Sigmoid colon (tissue), 4 donors: ENCODE data around the gene CCDC187.

Experiments
- CTCF ChIP-seq, 4 experiments: fragments of 450-650 bp in 3 of 4; fragments of 200-600 bp in 1 of 4; IDR thresholded peaks; one replicate each; pipeline ENCODE4 v1.5.1; 2016 to 2019; ENCODE audit warnings: antibody characterized with exemption in 4 of 4, mild to moderate bottlenecking in 3 of 4, moderate library complexity in 2 of 4
- EP300 ChIP-seq, 4 donors: sonication (generic); formaldehyde crosslinking; IDR thresholded peaks; one replicate each; pipeline ENCODE4 v1.6.1; 2017; ENCODE audit warnings: antibody characterized with exemption in 4 of 4
- POLR2A ChIP-seq, 2 donors: fragments of 450-650 bp; IDR thresholded peaks; one replicate each; pipeline ENCODE4 v1.6.1; 2016; ENCODE audit warnings: antibody characterized with exemption in 2 of 2, mild to moderate bottlenecking in 2 of 2, moderate library complexity in 2 of 2
- POLR2AphosphoS5 ChIP-seq, 4 donors: sonication (generic); formaldehyde crosslinking; IDR thresholded peaks; one replicate each; pipeline ENCODE4 v1.6.1; 2017; ENCODE audit warnings: antibody characterized with exemption in 4 of 4

- TF ChIP-seq POLR2A (IDR thresholded peaks at IDR 0.05) (no peak), EP300 (IDR thresholded peaks at IDR 0.05) (no peak), CTCF (IDR thresholded peaks at IDR 0.05) (no peak), POLR2AphosphoS5 (IDR thresholded peaks at IDR 0.05) (no peak)
Measured at GRCh38 chr9:136292026-136292538, 11.8 kb downstream of the CCDC187 start.
